Activated naive CD4-positive, alpha-beta T cell treated with anti-CD3 and anti-CD28 coated beads, Interleukin-2, amount 50 U/mL, for 72 hours (primary cell): ENCODE results near the gene PRPF4. TPM values are rescaled to one million over a fixed set of nuclear protein-coding genes. Genes with fewer than 3 reads are reported as not detected.

Experiments used
- ATAC-seq, 2 donors: fragments of 150-1000 bp; cut with Tn5 transposase; 2 replicates each; pipeline ENCODE4 v1.10.0; 2021; ENCODE audit warnings: mild to moderate bottlenecking in 2 of 2, moderate library complexity in 2 of 2
- DNase-seq, 2 donors: peaks; one replicate each; pipeline ENCODE4 v3.0.0; 2021 to 2022; ENCODE audit warnings: low spot score in 2 of 2
- H3K27ac Mint-ChIP-seq, 2 donors: one replicate each; pipeline ENCODE4 v1.8.0; 2022; ENCODE audit warnings: mild to moderate bottlenecking in 2 of 2, mixed read lengths in 2 of 2
- H3K36me3 Mint-ChIP-seq, 2 donors: one replicate each; pipeline ENCODE4 v1.8.0; 2022; ENCODE audit warnings: mixed read lengths in 2 of 2
- H3K9me3 Mint-ChIP-seq, 2 donors: one replicate each; pipeline ENCODE4 v1.8.0; 2022; ENCODE audit warnings: mixed read lengths in 2 of 2
- total RNA-seq, 2 donors: library from RNA; stranded (reverse); gene quantifications; one replicate each; pipeline ENCODE4 v1.2.3, GENCODE V29; 2022

PRPF4 gene
- total RNA-seq, 2 donors from 2014 or later: 45.2 to 50.3 TPM

DNA sequence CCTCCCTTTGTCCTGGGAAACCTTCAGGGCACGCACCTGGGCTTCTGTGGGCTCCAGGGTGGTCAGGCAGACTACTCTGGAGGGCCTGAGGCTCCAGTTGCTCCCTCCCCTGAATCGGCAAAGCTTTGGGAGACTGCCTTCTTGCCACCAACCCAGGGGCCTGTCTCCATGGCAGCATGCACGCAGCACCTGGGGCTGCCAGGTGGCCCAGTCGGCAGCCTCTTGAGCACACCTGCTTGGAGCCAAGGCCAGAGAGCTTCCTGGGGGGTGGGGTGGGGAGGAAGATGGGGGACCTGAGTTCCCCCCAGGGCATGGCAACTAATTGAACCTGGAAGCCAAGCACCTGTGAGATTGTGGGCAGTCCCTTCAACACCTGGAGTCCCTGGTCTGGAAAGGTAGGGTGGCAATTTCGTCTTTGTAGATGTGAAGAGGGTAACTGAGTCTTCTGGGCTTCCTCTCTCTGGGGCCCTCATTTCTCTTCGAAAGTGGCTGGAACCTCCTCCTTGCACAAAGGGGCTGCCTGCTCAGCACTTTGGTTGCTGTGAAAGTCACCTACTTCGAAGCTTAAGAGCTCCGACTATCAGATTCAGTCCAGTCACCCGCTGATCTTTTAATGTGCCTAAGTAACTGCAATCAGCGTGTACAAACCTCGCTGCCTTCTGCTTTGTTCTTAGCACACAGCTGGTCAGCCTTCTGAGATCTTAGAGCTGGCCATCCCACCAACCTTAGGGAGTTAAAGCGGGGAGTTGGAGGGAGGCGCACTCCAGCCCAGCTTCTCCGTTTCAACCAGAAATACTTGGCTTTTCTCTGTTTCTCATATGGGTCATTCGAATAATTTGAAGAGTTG lies 23.7 kb downstream of the PRPF4 start:
- Mint-ChIP-seq H3K36me3 (no peaks in the 10 kb centered on the region), H3K27ac (no peak overlapping the region), H3K9me3 (no peaks in the 10 kb centered on the region)
- DNase-seq (no peak), ATAC-seq (no peak)

DNA sequence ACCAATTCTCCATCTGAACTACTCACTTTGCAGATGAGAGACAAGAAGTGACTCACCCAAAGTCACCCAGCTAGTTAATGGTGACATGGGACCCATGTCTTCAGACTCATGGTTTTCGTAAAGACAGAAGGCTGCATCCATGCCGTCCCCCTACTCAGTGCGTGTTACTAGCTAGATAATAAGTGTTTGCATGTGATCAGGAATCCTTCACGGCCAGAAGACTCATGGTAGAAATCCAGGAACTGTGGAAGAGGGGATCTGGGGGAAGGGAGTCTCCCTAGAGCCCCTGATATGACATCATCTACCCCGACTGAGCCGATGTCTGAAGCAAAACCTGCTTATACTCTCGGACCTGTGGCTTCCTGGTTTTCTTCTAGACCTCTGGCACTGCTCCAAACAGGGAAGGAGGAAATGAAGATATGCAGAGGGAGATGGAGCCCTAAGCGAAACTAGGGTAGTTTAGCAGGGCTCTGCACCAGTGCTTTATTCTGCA lies 24.4 kb downstream of the PRPF4 start:
- no peak for ATAC-seq
- Mint-ChIP-seq H3K9me3 (no peaks in the 10 kb centered on the region), H3K27ac (no peak overlapping the region), H3K36me3 (no peaks in the 10 kb centered on the region)
- DNase-seq: no peak

DNA sequence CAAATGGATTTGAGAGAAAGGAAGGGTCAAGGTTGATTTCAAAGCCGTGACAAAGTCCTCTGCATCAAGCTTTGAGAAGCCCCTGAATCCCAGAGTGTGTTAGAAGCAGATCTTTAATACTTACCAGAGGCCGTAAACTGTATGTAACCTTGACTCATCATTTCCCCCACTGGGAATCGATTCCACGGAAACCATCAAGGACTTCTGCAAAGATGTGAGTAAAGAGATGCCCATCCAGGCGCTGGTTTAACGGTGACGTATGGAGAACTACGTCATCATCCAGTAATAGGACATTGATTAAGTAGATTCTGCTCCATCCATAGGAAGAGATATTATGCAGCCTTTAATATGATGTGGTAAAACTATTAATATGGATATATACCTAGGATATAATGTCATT lies 26.1 kb downstream of the PRPF4 start:
- H3K9me3 Mint-ChIP-seq: no peaks in the 10 kb centered on the region
- no peak for ATAC-seq

DNA sequence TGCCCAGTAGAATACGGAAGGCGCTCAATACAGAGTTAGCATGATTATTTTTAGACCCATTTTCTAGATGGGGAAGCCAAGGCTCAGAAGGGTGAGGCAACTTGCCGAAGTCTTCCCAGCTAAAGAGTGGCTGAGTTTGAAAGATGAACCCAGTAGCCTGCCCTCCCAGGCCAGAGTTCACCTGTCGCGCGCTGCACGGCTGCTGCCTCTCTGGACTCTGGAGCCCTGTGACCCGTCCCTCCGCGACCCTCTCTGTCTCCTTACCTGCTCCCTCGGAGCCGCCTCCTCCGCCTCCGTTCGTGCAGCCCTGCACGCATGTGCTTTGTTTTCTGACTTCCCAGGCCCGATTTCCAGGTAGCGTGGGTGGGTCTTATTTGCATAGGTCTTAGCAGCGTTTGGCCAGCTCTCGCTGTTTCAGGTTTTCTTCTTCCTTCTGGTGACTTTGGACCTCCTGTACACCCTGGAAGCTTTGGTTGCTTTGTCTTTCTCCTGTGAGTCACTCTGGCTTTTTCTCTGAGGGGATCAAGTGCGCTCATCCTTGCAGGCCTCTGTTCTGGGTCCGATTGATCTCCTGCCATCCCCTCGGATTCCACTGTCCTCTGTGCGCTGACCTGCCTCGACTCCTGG lies 27.4 kb downstream of the PRPF4 start, which contains the start of gene RNF183:
Gene RNF183 (minus strand): TSS at position 585 of the 627 bp plus-strand sequence. CDS start 5,192 bp downstream, outside the sequence.
- DNase-seq (no peak), ATAC-seq (no peak)
- Mint-ChIP-seq H3K36me3 (no peaks in the 10 kb centered on the region), H3K27ac (no peak within 1 kb of the TSS), H3K9me3 (no peaks in the 10 kb centered on the region)

More for the DNA sequence above, 26.1 kb downstream of the PRPF4 start:
- H3K36me3 Mint-ChIP-seq: no peaks in the 10 kb centered on the region
- H3K27ac Mint-ChIP-seq: no peak overlapping the region
- DNase-seq: no peak

DNA sequence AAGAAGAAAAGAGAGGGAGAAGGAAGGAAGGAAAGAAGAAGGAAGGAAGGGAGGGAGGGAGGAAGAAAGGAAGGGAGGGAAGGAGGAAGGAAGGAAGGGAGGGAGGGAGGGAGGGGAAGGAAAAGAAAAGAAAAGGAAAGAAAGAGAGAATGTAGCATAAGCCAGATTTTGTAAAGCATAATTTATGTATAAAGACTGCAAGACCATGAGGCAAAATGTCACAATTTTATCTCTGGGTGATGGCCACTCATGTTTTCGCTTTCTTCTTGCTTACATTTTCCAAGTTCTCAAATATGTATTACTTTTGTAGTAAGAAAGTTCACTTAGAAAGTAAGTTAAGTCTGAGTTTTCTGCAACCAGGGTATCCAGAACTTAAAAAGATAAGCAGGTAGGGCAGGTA lies 31.1 kb downstream of the PRPF4 start:
- ATAC-seq (no peak), DNase-seq (no peak)
- Mint-ChIP-seq H3K36me3 (no peaks in the 10 kb centered on the region), H3K27ac (no peak overlapping the region), H3K9me3 (no peaks in the 10 kb centered on the region)

DNA sequence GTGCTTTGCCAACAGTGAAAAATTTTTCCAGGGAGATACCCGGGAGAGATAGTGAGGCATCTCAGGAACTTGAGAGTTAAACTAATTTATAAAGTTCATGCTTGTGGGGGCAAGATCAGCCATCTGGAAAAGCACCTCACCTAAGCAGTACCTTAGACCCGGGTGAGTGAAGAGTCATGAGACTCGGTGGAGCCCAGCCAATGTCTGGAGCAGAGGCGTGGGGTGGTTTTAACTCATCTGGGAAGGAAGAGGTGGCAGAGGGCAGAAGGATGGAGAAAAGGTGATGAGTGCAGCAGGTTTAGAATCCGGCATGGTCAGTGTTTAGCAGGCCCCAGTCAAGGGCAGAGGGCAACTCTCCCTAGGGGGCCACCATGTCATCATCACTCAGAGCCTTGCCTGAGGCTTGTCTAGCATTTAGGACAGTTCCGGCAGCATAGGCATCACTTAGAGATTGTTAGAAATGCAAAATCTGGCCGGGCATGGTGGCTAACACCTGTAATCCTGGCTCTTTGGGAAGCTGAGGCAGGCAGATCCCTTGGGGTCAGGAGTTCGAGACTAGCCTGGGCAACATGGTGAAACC lies 32.0 kb downstream of the PRPF4 start:
- ATAC-seq (no peak), DNase-seq (no peak)
- H3K36me3 Mint-ChIP-seq: no peaks in the 10 kb centered on the region
- no peak overlapping the region for H3K27ac Mint-ChIP-seq
- no peaks in the 10 kb centered on the region for H3K9me3 Mint-ChIP-seq

DNA sequence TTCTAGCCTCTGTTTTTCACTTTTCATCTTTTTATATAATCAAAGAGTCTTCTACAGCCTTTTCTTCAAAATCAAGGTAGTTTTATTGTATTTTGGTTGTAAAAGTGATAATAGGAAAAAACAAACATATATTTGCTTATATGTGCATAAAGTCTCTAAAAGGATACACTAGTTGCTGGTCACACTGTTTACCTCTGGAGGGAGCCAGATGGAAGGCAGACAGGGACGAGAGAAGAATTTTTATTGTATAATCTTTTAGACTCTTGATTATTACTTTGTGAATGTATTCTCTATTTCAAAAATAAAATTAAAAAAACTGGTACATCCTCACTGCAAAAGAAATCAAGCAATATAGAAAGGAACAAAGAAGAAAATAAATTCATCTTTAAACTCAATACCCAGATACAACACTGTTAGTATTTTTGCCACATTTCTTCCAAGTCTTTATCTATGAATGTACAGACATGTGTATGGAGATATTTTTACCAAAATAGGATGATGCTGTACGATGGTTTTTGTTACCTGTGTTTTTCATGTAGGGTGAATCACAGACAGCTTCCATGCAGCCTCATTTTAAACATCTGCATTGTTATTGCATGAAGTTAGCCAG lies 33.9 kb downstream of the PRPF4 start:
- Mint-ChIP-seq H3K27ac (no peak overlapping the region), H3K36me3 (no peaks in the 10 kb centered on the region), H3K9me3 (no peaks in the 10 kb centered on the region)
- DNase-seq (no peak), ATAC-seq (no peak)

DNA sequence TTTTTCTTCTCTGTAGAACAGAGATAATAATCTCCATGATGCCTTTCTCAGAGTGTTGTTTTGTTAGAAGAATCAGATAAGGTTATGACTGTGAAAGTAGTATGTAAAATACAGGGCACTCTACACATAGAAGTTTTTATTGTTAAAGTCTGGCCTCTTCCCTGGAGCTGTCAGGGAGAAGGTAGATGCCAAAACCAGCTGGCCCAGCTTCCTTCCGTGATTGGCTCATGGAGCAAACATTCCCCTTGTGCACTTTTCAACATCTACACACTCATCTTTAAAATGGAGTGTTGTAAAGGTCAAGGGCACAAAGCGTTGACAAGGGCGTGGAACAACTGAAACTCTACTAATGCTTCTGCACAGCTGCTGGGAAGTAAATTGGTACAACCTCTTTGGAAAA lies 35.1 kb downstream of the PRPF4 start:
- DNase-seq (no peak), ATAC-seq (no peak)
- no peak overlapping the region for H3K27ac Mint-ChIP-seq
- H3K36me3 Mint-ChIP-seq: no peaks in the 10 kb centered on the region
- no peaks in the 10 kb centered on the region for H3K9me3 Mint-ChIP-seq

DNA sequence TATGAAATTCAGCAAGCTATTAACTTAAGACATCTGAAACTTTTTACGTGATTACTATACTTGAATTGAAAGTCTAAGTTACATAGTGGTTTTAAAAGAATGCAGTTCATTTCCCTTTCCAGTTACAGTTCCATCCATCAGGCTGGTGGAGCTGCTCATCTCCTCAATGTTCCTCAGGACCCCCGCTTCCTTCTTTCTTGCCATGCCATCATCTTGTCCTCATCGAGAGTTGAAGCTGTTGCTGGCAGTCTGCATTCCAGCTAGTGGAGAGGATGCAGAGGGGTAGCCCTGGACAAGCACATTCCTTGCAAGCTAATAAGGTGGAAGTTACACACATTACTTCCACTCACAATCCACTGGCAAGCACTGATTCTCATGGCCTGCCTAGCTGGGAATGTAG lies 36.5 kb downstream of the PRPF4 start:
- Mint-ChIP-seq H3K9me3 (no peaks in the 10 kb centered on the region), H3K27ac (no peak overlapping the region), H3K36me3 (no peaks in the 10 kb centered on the region)
- DNase-seq: no peak
- no peak for ATAC-seq

DNA sequence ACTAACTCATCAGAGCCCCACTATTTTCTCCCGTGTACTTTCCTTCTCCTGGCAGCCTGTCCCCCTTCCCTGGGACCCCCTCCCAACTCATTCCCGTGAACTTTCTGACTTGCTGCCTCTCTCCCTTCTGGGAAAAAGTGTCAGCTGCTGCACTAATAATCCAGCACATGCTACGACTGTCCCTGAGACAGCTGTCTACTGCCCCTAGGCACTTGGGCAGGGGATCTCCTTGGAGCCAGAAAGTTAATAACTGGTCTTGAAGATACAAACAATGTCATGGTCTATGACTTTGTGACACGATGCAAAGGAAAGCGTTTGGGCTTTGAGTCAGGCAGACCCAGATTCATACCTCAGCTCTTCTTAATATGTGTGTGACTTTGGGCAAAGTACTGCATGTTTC lies 37.8 kb downstream of the PRPF4 start:
- H3K27ac Mint-ChIP-seq: no peak overlapping the region
- DNase-seq (no peak), ATAC-seq (no peak)
- H3K9me3 Mint-ChIP-seq: no peaks in the 10 kb centered on the region
- no peaks in the 10 kb centered on the region for H3K36me3 Mint-ChIP-seq

DNA sequence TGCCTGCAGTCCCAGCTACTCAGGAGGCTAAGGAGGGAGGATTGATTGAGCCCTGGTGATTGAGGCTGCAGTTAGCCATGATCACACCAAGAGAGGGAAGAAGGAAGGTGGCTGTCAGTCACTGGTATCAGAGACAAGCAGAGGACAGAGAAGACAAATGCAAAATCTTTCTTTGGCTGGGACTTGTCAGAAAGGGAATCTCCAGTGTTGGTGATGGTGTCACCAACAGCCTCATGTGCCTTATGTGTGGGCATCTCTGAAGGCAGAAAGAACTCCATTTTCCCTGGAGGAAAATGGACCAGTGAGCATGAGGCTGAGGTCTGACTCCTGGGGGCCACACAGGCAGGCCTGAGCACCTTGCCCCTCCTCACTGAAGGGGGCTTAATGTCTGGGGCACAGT lies 39.8 kb downstream of the PRPF4 start:
- no peak for DNase-seq
- no peaks in the 10 kb centered on the region for H3K36me3 Mint-ChIP-seq
- no peaks in the 10 kb centered on the region for H3K9me3 Mint-ChIP-seq
- H3K27ac Mint-ChIP-seq: no peak overlapping the region
- no peak for ATAC-seq

DNA sequence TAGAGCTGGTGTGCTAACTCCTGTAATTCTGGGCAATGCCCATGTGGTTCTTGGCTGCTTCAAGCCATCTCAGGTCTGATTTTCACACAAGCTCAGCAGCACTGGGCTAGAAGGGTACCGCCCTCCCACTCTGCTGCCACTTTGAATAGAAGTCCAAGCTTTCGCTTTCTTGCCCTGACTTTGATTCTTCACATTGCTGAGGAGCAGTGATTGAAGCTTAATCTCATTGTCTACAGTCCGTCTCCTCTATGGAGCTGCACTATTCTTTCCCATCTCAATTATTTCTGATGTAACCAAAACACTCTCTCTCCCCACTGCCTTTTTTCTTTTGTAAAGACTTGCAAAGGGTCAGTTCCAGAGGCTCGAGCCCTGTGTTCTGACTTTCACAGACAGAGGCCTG lies 40.6 kb downstream of the PRPF4 start:
- no peak for ATAC-seq
- no peak for DNase-seq
- Mint-ChIP-seq H3K27ac (no peak overlapping the region), H3K36me3 (no peaks in the 10 kb centered on the region), H3K9me3 (no peaks in the 10 kb centered on the region)

DNA sequence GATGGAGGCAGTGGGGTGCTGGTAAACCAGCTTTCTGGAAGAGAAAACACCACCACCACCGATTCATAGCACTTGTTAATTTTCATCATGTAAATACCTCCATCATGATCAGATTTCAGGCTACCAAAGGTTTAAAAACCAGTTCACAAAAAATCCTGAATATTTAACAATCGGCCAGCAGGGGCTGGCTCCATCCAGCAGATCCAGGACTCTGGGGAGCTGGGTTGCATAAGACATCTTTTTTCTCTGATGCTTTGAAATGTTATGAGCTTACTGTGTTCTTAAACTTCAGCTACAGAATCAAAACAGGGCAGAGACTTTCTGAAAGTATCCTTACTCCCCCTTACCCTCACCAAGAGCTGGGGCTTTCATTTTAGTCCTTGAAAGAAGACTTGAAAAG lies 42.3 kb downstream of the PRPF4 start:
- Mint-ChIP-seq H3K27ac (no peak overlapping the region), H3K36me3 (no peaks in the 10 kb centered on the region), H3K9me3 (no peaks in the 10 kb centered on the region)
- DNase-seq (no peak), ATAC-seq (no peak)

DNA sequence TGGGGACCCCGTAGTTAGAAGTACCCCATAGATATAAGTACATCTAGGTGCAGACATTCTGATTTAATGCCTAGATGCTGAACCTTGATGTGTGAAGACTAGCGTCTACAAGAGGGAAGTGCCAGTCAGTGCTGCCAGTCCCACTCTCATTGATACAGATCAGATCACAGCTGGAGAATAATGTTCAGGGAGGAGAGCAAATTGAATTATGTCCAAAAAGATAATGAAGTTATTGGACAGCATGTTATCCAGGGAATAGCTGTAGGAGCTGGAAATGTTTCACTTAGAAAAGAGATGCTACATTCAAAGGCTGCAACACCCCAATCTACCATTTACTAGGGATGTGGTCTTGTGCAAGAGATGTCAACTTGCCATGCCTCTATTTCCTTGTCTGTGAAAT lies 43.6 kb downstream of the PRPF4 start:
- Mint-ChIP-seq H3K9me3 (no peaks in the 10 kb centered on the region), H3K36me3 (no peaks in the 10 kb centered on the region), H3K27ac (no peak overlapping the region)
- no peak for DNase-seq
- ATAC-seq: no peak

DNA sequence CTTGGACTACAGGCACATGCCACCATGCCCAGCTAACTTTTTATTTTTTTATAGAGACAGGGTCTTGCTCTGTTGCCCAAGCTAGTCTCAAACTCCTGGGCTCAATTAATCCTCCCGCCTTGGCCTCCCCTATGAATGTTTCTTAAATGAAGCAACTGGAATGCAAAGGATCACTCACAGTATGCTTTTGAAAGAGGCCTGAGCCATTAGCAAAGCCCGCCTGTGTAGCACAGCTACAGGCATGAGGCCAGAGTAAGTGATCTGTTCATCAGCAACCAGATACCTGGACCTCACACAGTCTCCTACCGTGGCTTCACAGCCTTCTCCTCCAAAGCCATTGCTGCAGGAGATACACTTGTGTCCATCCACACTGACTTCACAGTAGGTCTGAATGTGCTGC lies 44.6 kb downstream of the PRPF4 start:
- Mint-ChIP-seq H3K36me3 (no peaks in the 10 kb centered on the region), H3K9me3 (no peaks in the 10 kb centered on the region), H3K27ac (no peak overlapping the region)
- DNase-seq (no peak), ATAC-seq (no peak)

DNA sequence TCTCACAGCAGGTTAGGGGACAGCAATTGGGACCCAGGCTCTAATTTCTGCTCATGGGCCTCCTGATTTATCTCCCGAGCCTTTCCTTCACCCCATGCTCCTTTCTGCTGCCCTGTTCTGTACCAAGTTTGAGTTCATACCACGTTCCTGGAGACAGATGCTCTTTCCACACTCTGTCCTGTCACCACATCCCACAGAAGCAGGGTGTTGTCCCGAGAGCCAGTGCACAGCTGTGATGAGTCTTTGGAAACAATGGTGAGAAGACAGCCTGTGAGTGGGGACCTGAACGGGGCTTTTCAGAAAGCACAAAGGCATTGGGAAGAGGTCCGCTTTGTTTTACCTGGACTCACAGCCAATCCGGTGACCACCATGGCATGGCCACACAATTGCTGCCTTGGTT lies 47.2 kb downstream of the PRPF4 start:
- Mint-ChIP-seq H3K36me3 (no peaks in the 10 kb centered on the region), H3K9me3 (no peaks in the 10 kb centered on the region), H3K27ac (no peak overlapping the region)
- ATAC-seq: no peak
- no peak for DNase-seq

DNA sequence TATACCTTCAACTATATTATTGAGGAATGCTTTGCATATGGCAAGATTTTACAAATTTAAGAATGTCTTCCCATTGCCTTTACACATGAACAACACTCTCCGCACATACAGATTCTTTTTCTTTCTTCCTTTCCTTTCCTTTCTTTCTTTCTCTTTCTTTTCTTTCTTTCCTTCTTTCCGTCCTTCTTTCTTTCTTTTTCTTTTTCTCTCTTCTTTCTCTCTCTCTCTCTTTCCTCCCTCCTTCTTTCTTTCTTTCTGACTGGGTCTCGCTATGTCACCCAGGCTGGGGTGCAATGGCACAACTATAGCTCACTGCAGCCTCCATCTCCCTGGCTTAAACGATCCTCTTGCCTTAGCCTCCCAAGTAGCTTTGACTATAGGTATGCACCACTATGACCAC lies 50.8 kb downstream of the PRPF4 start:
- no peak for DNase-seq
- Mint-ChIP-seq H3K36me3 (no peaks in the 10 kb centered on the region), H3K27ac (no peak overlapping the region), H3K9me3 (no peaks in the 10 kb centered on the region)
- ATAC-seq: no peak
